Stimulated activated effector memory CD8-positive, alpha-beta T cell treated with anti-CD3 and anti-CD28 coated beads, Interleukin-12 subunit alpha, Interleukin-12 subunit beta, amount 100 ng/mL, for 72 hours (primary cell): ENCODE results near the gene CBLC.
A peak's percentile ranks its signal among the peaks of the same experiment; 100 is the strongest.

Experiments
- ATAC-seq: fragments of 150-1000 bp; cut with Tn5 transposase; 2 replicates; pipeline ENCODE4 v1.10.0; 2021
- DNase-seq, 2 donors: peaks; one replicate each; pipeline ENCODE4 v3.0.0; 2021 to 2022; ENCODE audit warnings: low spot score in 2 of 2
- H3K27ac Mint-ChIP-seq: one replicate; pipeline ENCODE4 v1.8.0; 2022; ENCODE audit warnings: mild to moderate bottlenecking, mixed read lengths
- H3K36me3 Mint-ChIP-seq: one replicate; pipeline ENCODE4 v1.8.0; 2022; ENCODE audit warnings: mild to moderate bottlenecking, mixed read lengths
- H3K4me1 Mint-ChIP-seq: one replicate; pipeline ENCODE4 v1.8.0; 2022; ENCODE audit warnings: mixed read lengths
- H3K4me3 Mint-ChIP-seq: one replicate; pipeline ENCODE4 v1.8.0; 2022; ENCODE audit warnings: mild to moderate bottlenecking, mixed read lengths
- H3K9me3 Mint-ChIP-seq: one replicate; pipeline ENCODE4 v1.8.0; 2022; ENCODE audit warnings: mixed read lengths

CBLC gene

GRCh38 chr19:44795398-44795987, 17.8 kb downstream of the CBLC start:
- Mint-ChIP-seq H3K4me1 (peaks cover 6% of the 10 kb centered on the region), H3K4me3 (no peak overlapping the region), H3K36me3 (no peaks in the 10 kb centered on the region), H3K27ac (no peak overlapping the region), H3K9me3 (no peaks in the 10 kb centered on the region)
- ATAC-seq, result no peak
- DNase-seq, result no peak

- Mint-ChIP-seq H3K4me3 (no peak overlapping the region), H3K9me3 (no peaks in the 10 kb centered on the region), H3K36me3 (no peaks in the 10 kb centered on the region), H3K4me1 (peaks cover 6% of the 10 kb centered on the region), H3K27ac (peak overlapping the region; percentile 55)
- ATAC-seq (no peak), DNase-seq (no peak)
Measured at GRCh38 chr19:44796701-44797115, 19.0 kb downstream of the CBLC start.

DNA sequence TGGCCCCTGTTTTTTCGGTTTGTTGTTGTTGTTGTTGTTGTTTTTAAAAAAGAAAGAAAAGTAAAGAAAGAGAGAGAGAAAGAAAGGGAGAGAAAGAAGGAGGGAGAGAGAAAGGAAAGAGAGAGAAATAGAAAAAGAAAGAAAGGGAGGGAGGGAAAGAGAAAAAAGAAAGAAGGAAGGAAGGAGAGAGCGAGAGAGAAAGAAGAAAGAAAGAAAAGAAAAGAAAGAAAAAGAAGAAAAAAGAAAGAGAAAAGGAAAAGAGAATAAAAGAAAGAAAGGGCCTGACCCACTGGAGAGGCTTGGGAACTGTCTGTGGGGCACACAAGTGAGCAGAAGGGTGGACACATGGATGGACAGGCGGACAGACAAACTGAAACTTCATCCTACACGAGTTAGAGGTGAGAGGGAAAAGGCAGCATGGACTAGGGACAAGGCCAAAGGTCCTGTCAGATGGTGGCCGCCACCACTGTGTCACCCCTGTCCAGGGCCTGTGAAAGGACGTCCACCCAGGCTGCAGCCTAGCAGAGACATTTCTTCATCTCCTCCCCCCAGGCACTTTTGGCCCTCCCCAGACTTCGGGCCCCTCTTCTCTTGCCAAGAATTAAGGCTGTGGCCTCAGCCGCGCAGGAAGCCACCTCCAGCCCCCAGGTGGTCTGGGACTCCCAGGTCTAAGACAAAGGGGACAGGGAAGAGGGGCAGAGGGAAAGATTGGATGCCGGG, 22.1 kb downstream of the CBLC start:
- Mint-ChIP-seq H3K9me3 (no peaks in the 10 kb centered on the region), H3K4me1 (peaks cover 6% of the 10 kb centered on the region), H3K27ac (no peak overlapping the region), H3K36me3 (peaks cover 6% of the 10 kb centered on the region), H3K4me3 (no peak overlapping the region)
- ATAC-seq (no peak), DNase-seq (no peak)

- H3K9me3 Mint-ChIP-seq, result no peaks in the 10 kb centered on the region
- H3K4me3 Mint-ChIP-seq, result no peak overlapping the region
- H3K36me3 Mint-ChIP-seq, result peaks cover 6% of the 10 kb centered on the region
- ATAC-seq, result peak; percentile 92
- peak; percentile 88 to 92 for DNase-seq
- H3K4me1 Mint-ChIP-seq, result peaks cover 6% of the 10 kb centered on the region
- H3K27ac Mint-ChIP-seq, result no peak overlapping the region
Measured at GRCh38 chr19:44800461-44800860, 22.8 kb downstream of the CBLC start.

DNA sequence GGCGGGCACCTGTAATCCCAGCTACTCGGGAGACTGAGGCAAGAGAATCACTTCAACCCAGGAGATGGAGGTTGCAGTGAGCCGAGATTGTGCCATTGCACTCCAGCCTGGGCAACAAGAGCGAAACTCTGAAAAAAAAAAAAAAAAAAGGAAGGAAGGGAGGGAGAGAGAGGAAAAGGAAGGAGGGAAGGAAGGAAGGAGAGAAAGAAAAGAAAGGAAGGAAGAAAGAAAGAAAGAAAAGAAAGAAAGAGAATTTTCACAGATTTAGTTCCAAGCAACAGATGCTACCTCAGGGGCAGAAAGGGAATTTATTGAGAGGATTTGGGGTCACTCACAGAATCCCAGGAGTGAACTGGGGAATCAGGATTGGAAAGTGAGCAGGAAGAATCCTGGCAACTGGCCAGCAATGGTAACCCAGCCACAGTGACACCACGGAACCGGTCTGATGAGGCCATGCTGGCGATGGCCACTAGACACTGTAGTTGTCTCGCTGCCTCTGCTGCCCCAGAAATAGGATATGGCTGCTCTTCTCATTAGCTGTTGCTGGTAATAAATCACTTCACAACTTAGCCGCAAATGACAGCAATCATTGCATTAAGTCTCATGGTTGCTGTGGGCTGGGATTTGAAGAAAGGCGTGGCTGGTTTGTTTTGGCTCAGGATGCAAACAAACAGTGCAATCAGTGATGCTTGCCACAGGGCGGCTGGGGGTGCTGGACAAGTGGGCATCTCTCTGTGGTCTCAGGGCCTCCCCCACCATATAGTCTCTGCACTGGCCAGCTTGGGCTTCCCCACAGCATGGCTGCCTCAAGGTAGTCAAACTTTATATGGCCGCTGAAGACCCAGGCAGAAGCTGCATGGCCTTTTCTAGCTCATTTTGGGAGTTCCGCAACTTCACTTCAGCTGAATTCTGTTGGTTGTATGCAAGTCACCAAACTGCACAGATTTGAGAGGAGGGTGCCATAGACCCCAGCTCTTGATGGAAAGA, 26.0 kb downstream of the CBLC start:
- Mint-ChIP-seq H3K9me3 (no peaks in the 10 kb centered on the region), H3K4me3 (no peak overlapping the region), H3K27ac (no peak overlapping the region), H3K36me3 (peaks cover 6% of the 10 kb centered on the region), H3K4me1 (peaks cover 11% of the 10 kb centered on the region)
- ATAC-seq (no peak), DNase-seq (no peak)

DNA sequence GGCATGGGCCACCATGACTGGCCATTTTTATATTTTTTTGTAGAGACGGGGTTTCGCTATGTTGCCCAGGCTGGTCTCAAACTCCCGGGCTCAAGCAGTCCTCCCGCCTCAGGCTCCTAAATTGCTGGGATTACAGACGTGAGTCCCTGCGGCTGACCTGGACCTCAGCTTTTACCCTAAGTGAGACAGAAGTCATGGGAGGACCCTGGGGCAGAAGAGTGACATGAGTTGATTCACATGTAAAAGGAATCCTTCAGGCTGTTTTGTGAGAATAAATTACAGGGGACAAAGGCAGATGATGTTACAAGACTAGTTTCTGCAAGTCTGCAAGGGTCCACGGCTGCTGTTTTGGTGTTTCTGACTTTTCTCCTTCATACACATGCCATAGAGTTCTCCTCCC, 28.6 kb downstream of the CBLC start:
- H3K27ac Mint-ChIP-seq, result no peak overlapping the region
- H3K4me1 Mint-ChIP-seq, result peaks cover 4% of the 10 kb centered on the region
- DNase-seq (no peak), ATAC-seq (no peak)
- H3K36me3 Mint-ChIP-seq, result peaks cover 6% of the 10 kb centered on the region
- no peak overlapping the region for H3K4me3 Mint-ChIP-seq
- H3K9me3 Mint-ChIP-seq, result no peaks in the 10 kb centered on the region

DNA sequence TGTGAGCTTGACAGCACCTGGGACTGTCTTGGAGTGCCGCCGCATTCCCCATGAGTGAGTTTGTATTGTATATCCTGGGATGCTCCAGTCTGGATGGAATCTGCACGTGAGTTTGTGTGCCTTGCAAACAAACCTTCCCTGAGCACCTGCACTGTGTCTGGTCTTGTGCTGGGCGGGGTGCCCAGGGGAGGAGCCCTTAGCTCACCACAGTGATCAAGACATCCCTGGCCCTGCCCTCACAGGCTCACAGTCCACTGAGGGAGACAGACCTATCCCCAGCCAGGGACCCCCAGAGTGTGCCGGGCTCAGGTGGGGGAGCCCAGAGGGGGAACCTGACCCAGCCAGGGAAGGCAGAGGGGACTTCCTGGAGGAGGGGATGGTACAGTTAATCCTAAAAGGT, 29.5 kb downstream of the CBLC start:
- ATAC-seq (peak; percentile 34), DNase-seq (no peak)
- no peak overlapping the region for H3K27ac Mint-ChIP-seq
- H3K4me1 Mint-ChIP-seq, result peaks cover 4% of the 10 kb centered on the region
- peaks cover 6% of the 10 kb centered on the region for H3K36me3 Mint-ChIP-seq
- no peak overlapping the region for H3K4me3 Mint-ChIP-seq
- H3K9me3 Mint-ChIP-seq, result no peaks in the 10 kb centered on the region

- DNase-seq, result no peak
- ATAC-seq, result no peak
- no peak overlapping the region for H3K4me3 Mint-ChIP-seq
Measured at GRCh38 chr19:44807652-44808462, 30.2 kb downstream of the CBLC start.

GRCh38 chr19:44808463-44809371, 31.0 kb downstream of the CBLC start, which contains the start of gene BCAM:
BCAM (plus strand) TSS chr19:44809103; CDS start chr19:44809125, 22 bp downstream.
- DNase-seq (no peak), ATAC-seq (peak; percentile 19)
- no peaks in the 10 kb centered on the region for H3K9me3 Mint-ChIP-seq
- H3K4me1 Mint-ChIP-seq, result peaks cover 4% of the 10 kb centered on the region
- peaks cover under 1% of the 10 kb centered on the region for H3K36me3 Mint-ChIP-seq
- no peak within 1 kb of the TSS for H3K4me3 Mint-ChIP-seq
- no peak within 1 kb of the TSS for H3K27ac Mint-ChIP-seq

More at GRCh38 chr19:44807652-44808462, 30.2 kb downstream of the CBLC start:
- H3K27ac Mint-ChIP-seq, result no peak overlapping the region
- H3K9me3 Mint-ChIP-seq, result no peaks in the 10 kb centered on the region
- H3K36me3 Mint-ChIP-seq, result peaks cover 6% of the 10 kb centered on the region
- H3K4me1 Mint-ChIP-seq, result peaks cover 4% of the 10 kb centered on the region

- Mint-ChIP-seq H3K4me3 (no peak overlapping the region), H3K4me1 (peaks cover 4% of the 10 kb centered on the region), H3K9me3 (no peaks in the 10 kb centered on the region)
Measured at GRCh38 chr19:44809577-44810233, 32.0 kb downstream of the CBLC start.

GRCh38 chr19:44810234-44811121, 32.8 kb downstream of the CBLC start:
- ATAC-seq (no peak), DNase-seq (no peak)
- no peak overlapping the region for H3K27ac Mint-ChIP-seq
- no peaks in the 10 kb centered on the region for H3K9me3 Mint-ChIP-seq
- no peak overlapping the region for H3K4me3 Mint-ChIP-seq
- H3K36me3 Mint-ChIP-seq, result no peaks in the 10 kb centered on the region
- H3K4me1 Mint-ChIP-seq, result peaks cover 4% of the 10 kb centered on the region

More at GRCh38 chr19:44809577-44810233, 32.0 kb downstream of the CBLC start:
- no peak overlapping the region for H3K27ac Mint-ChIP-seq
- no peaks in the 10 kb centered on the region for H3K36me3 Mint-ChIP-seq
- no peak for ATAC-seq
- DNase-seq, result no peak

DNA sequence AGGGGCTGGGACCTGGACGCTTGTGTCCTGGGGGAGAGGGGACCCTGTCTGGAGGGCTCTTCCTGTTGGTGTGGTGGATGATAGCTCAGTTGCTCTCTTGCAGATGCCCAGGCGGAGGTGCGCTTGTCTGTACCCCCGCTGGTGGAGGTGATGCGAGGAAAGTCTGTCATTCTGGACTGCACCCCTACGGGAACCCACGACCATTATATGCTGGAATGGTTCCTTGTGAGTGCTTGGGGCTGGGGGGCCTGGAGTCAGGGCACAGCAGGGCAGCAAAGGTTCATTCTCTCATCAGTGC, 33.4 kb downstream of the CBLC start:
- no peaks in the 10 kb centered on the region for H3K36me3 Mint-ChIP-seq
- peaks cover 4% of the 10 kb centered on the region for H3K4me1 Mint-ChIP-seq
- H3K4me3 Mint-ChIP-seq, result no peak overlapping the region
- H3K9me3 Mint-ChIP-seq, result no peaks in the 10 kb centered on the region
- DNase-seq, result no peak
- H3K27ac Mint-ChIP-seq, result no peak overlapping the region
- ATAC-seq, result no peak
